GM19324 (cell line): ENCODE measurements around the gene CDK14.

Experiments used
- ATAC-seq: cut with Tn5 transposase; IDR thresholded peaks from one replicate; pipeline ENCODE4 v1.9.1; 2021; ENCODE audit warnings: mild to moderate bottlenecking, moderate library complexity; ENCODE audit not compliant: unreplicated experiment, low FRiP score

The CDK14 gene

GRCh38 chr7:90977056-90977455, 380.9 kb downstream of the CDK14 start:
- ATAC-seq = no peak

GRCh38 chr7:90980545-90980944, 384.4 kb downstream of the CDK14 start:
- ATAC-seq = no peak

GRCh38 chr7:90982228-90982627, 386.1 kb downstream of the CDK14 start:
- no peak for ATAC-seq

- ATAC-seq = no peak
Measured at GRCh38 chr7:90984692-90985091, 388.6 kb downstream of the CDK14 start.

- no peak for ATAC-seq
Measured at GRCh38 chr7:90988516-90988915, 392.4 kb downstream of the CDK14 start.

- ATAC-seq = no peak
Measured at GRCh38 chr7:90988996-90989765, 393.1 kb downstream of the CDK14 start.

- ATAC-seq = no peak
Measured at GRCh38 chr7:90994121-90994520, 398.0 kb downstream of the CDK14 start.

- no peak for ATAC-seq
Measured at GRCh38 chr7:90994601-90995000, 398.5 kb downstream of the CDK14 start.

GRCh38 chr7:90995996-90996395, 399.9 kb downstream of the CDK14 start:
- ATAC-seq = no peak

GRCh38 chr7:90999989-91000979, 404.2 kb downstream of the CDK14 start:
- ATAC-seq = no peak

- ATAC-seq = no peak
Measured at GRCh38 chr7:91005024-91005423, 408.9 kb downstream of the CDK14 start.

- no peak for ATAC-seq
Measured at GRCh38 chr7:91005841-91006240, 409.7 kb downstream of the CDK14 start.

- ATAC-seq = no peak
Measured at GRCh38 chr7:91007371-91007770, 411.2 kb downstream of the CDK14 start.

GRCh38 chr7:91013078-91013477, 417.0 kb downstream of the CDK14 start:
- no peak for ATAC-seq

- ATAC-seq = no peak
Measured at GRCh38 chr7:91019686-91020385, 423.7 kb downstream of the CDK14 start.

- ATAC-seq = no peak
Measured at GRCh38 chr7:91020636-91021385, 424.7 kb downstream of the CDK14 start.

- no peak for ATAC-seq
Measured at GRCh38 chr7:91021956-91022355, 425.8 kb downstream of the CDK14 start.

- no peak for ATAC-seq
Measured at GRCh38 chr7:91025906-91026390, 429.8 kb downstream of the CDK14 start.

GRCh38 chr7:91029688-91030087, 433.6 kb downstream of the CDK14 start:
- ATAC-seq = no peak
